Stomach (tissue), 9 donors: ENCODE measurements around the gene GMNC. TPM values are rescaled to one million over a fixed set of nuclear protein-coding genes. Genes with fewer than 3 reads are reported as not detected.

Experiments
- DNase-seq, 2 donors: peaks; one replicate each; pipeline versions ENCODE4 v3.0.0 to v3.0.0-alpha.2; 2013 to 2019
- H3K27ac ChIP-seq, 5 donors: fragments of 200-600 bp in 4 of 5; sonication (generic) in 4 of 5; one replicate each; pipeline ENCODE4 v1.5.1; 2013 to 2019; ENCODE audit warnings: mild to moderate bottlenecking in 1 of 5, moderate library complexity in 1 of 5
- H3K27me3 ChIP-seq, 3 donors: fragments of 200-600 bp; sonication (generic); one replicate each; pipeline ENCODE4 v1.5.1; 2017 to 2019; ENCODE audit warnings: mixed run types in 1 of 3
- H3K36me3 ChIP-seq, 4 donors: fragments of 200-600 bp; sonication (generic); 1 replicate in 3 of 4; 2 replicates in 1 of 4; pipeline ENCODE4 v1.5.1; 2016 to 2019
- H3K4me1 ChIP-seq, 4 donors: fragments of 200-600 bp; sonication (generic); one replicate each; pipeline ENCODE4 v1.5.1; 2016 to 2019
- H3K4me3 ChIP-seq, 4 donors: fragments of 200-600 bp; sonication (generic) in 3 of 4; one replicate each; pipeline ENCODE4 v1.5.1; 2016 to 2019; ENCODE audit warnings: mild to moderate bottlenecking in 1 of 4
- H3K9me3 ChIP-seq, 4 donors: fragments of 200-600 bp; sonication (generic); one replicate each; pipeline ENCODE4 v1.5.1; 2016 to 2019
- CTCF ChIP-seq, 7 experiments: fragments of 450-650 bp in 4 of 7; fragments of 200-600 bp in 3 of 7; sonication (generic) in 3 of 7; IDR thresholded peaks; one replicate each; pipeline ENCODE4 v1.5.1; 2016 to 2019; ENCODE audit warnings: antibody characterized with exemption in 7 of 7, control low read depth in 2 of 7, mild to moderate bottlenecking in 1 of 7
- EP300 ChIP-seq: sonication (generic); formaldehyde crosslinking; IDR thresholded peaks from one replicate; pipeline ENCODE4 v1.6.1; 2017; ENCODE audit warnings: antibody characterized with exemption
- POLR2A ChIP-seq, 4 donors: fragments of 450-650 bp; IDR thresholded peaks; one replicate each; pipeline ENCODE4 v1.6.1; 2016; ENCODE audit warnings: antibody characterized with exemption in 4 of 4, control low read depth in 2 of 4, mild to moderate bottlenecking in 1 of 4, moderate library complexity in 1 of 4
- POLR2AphosphoS5 ChIP-seq, 3 donors: sonication (generic); formaldehyde crosslinking; IDR thresholded peaks; one replicate each; pipeline ENCODE4 v1.6.1; 2016; ENCODE audit warnings: antibody characterized with exemption in 3 of 3
- WGBS, 5 donors: extraction: QIAGEN DNeasy Blood & Tissue Kit in 3 of 5; methylation state at CpG; one replicate each; pipeline versions ENCODE4 v1.1.5 to v1.1.7; 2013 to 2018; 5-methylcytosine and 5-hydroxymethylcytosine counted together
- intact Hi-C: fragments of 100-400 bp; cut with DNase I; formaldehyde crosslinking; loops from one replicate; pipeline ENCODE4 v1.15.1; 2023; ENCODE audit warnings: low total_unique reads
- polyA plus RNA-seq, 3 donors: library from polyadenylated mRNA; stranded (reverse); fragments of 200-250 nt; gene quantifications; one replicate each; pipeline ENCODE4 v1.2.3, GENCODE V29; 2013
- total RNA-seq, 5 donors: library from RNA; depleted of rRNA; stranded (reverse); fragments of >200 nt; gene quantifications; one replicate each; pipeline versions ENCODE4 v1.1.0 to v1.2.3, GENCODE V29; 2014 to 2016
- donor health status: healthy with polysubstance abuse.
- donor health status: Bipolar disorder and iron deficiency.
- donor health status: healthy.

Gene GMNC
- total and polyA plus RNA-seq, 8 donors, result 0.18 to 1.0 TPM; not detected in 6

- no peaks in the 10 kb centered on the region for H3K36me3 ChIP-seq
- 34 to 49% (median 40%) methylated on average over 3 of the region's 3 CpGs for WGBS, 5 donors
- intact Hi-C loops, result no loop called here
- no peak overlapping the region for H3K27ac ChIP-seq
- H3K4me3 ChIP-seq, result no peak overlapping the region
- H3K4me1 ChIP-seq, result no peaks in the 10 kb centered on the region
- TF ChIP-seq POLR2A (IDR thresholded peaks at IDR 0.05), result no peak
- no peak for TF ChIP-seq CTCF (IDR thresholded peaks at IDR 0.05)
- no peak for TF ChIP-seq EP300
- TF ChIP-seq POLR2AphosphoS5 (IDR thresholded peaks at IDR 0.05), result no peak
- DNase-seq, result no peak
- H3K9me3 ChIP-seq, result no peaks in the 10 kb centered on the region
- no peaks in the 10 kb centered on the region for H3K27me3 ChIP-seq
Observed at GRCh38 chr3:190855151-190855550, 7.3 kb downstream of the GMNC start.

GRCh38 chr3:190854062-190854461 lies 8.4 kb downstream of the GMNC start:
- no peak for TF ChIP-seq CTCF (IDR thresholded peaks at IDR 0.05)
- TF ChIP-seq POLR2A (IDR thresholded peaks at IDR 0.05), result no peak
- TF ChIP-seq EP300, result no peak
- TF ChIP-seq POLR2AphosphoS5 (IDR thresholded peaks at IDR 0.05), result no peak
- intact Hi-C loops, result no loop called here
- WGBS, 5 donors, result 85 to 92% (median 89%) methylated on average over 4 of the region's 4 CpGs
- Histone ChIP-seq H3K4me3 (no peak overlapping the region), H3K27ac (no peak overlapping the region), H3K27me3 (no peaks in the 10 kb centered on the region), H3K4me1 (no peaks in the 10 kb centered on the region), H3K9me3 (no peaks in the 10 kb centered on the region), H3K36me3 (no peaks in the 10 kb centered on the region)
- no peak for DNase-seq

GRCh38 chr3:190853464-190853863 lies 9.0 kb downstream of the GMNC start:
- no peak for TF ChIP-seq POLR2A (IDR thresholded peaks at IDR 0.05)
- no peak for TF ChIP-seq EP300
- no peak for TF ChIP-seq CTCF (IDR thresholded peaks at IDR 0.05)
- TF ChIP-seq POLR2AphosphoS5 (IDR thresholded peaks at IDR 0.05), result no peak
- Histone ChIP-seq H3K9me3 (no peaks in the 10 kb centered on the region), H3K27ac (no peak overlapping the region), H3K4me1 (no peaks in the 10 kb centered on the region), H3K27me3 (no peaks in the 10 kb centered on the region), H3K36me3 (no peaks in the 10 kb centered on the region), H3K4me3 (no peak overlapping the region)
- no peak for DNase-seq
- intact Hi-C loops, result no loop called here
- WGBS, 5 donors, result 44 to 72% (median 64%) methylated on average over 1 of the region's 1 CpG

- TF ChIP-seq POLR2A (IDR thresholded peaks at IDR 0.05) (no peak), CTCF (IDR thresholded peaks at IDR 0.05) (no peak), EP300 (no peak), POLR2AphosphoS5 (IDR thresholded peaks at IDR 0.05) (no peak)
- H3K4me3 ChIP-seq, result no peak overlapping the region
- H3K36me3 ChIP-seq, result no peaks in the 10 kb centered on the region
- intact Hi-C loops, result no loop called here
- H3K27me3 ChIP-seq, result no peaks in the 10 kb centered on the region
- H3K27ac ChIP-seq, result no peak overlapping the region
- H3K4me1 ChIP-seq, result no peaks in the 10 kb centered on the region
- no peaks in the 10 kb centered on the region for H3K9me3 ChIP-seq
- WGBS, 5 donors, result 87 to 100% (median 93%) methylated on average over 1 of the region's 1 CpG
- no peak for DNase-seq
Observed at GRCh38 chr3:190849607-190850006, 12.9 kb downstream of the GMNC start.
